ENCODE data around the gene ALKBH3. TPM values are rescaled to one million over a fixed set of nuclear protein-coding genes. Genes with fewer than 3 reads are reported as not detected.

ALKBH3 gene
- total RNA-seq, 1 donor from 2014 or later = 17.5 TPM

DNA sequence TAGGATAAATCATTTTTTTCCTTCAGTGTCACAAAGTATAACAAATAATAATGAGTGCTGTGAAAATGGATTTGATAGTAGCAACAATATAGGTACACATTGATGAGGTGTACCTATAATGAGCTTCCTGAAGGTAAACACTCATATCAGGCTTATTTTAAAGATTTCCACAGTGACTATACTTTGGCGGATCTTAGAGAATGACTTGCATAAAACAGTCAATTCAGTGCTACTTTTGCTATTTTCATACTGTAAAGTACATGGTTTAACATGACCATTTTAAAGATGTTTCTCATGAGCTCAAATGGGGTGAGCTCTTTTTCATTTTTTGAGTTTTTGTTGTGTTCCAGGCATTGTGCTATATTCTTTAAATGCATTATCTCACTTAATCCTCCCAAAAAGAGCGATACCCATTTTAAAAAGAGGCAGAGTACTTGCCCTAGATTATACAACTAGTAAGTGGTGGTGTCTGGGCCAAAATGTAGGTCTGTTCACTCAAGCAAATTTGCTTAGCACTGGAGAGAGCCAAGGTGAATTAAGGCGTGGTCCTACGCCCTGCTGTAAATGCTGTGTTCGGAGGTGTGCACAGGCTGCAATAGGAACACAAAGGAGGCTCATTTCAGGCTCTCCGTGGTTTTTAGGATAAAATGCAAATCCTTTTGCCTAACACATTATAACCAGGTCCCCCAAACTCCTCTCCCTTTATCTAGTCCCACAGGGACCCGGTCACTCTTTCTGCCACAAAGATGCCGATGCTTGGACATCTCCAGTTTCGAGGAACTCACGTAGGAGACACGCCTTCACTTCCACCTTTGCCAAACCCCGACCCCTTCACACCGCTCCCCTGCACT is 617 bp upstream of the ALKBH3 start:
- DNase-seq (no peak), ATAC-seq (peak; percentile 6)
- intact Hi-C loops (cut with micrococcal nuclease) = no loop called here

DNA sequence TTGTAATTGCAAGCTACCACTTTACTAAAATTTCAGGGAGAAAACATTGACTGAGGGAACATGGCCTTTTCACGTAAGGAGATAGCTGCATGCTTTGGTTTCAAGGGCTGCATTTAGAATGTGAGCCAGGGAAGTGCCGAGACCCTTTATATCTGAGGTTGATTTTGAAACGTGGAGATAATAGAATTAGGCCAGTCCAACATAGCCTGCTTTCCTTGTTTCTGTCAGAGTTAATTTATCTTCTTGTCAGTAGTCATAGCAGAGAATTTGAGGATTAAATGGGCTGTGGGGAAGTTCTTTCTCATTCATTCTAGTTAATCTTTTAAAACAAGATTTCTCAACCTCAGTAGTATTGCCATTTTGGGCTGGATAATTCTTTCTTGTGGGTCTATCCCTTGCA is 12.2 kb downstream of the ALKBH3 start:
- intact Hi-C loops (cut with micrococcal nuclease) = no loop called here
- ATAC-seq (no peak), DNase-seq (no peak)

DNA sequence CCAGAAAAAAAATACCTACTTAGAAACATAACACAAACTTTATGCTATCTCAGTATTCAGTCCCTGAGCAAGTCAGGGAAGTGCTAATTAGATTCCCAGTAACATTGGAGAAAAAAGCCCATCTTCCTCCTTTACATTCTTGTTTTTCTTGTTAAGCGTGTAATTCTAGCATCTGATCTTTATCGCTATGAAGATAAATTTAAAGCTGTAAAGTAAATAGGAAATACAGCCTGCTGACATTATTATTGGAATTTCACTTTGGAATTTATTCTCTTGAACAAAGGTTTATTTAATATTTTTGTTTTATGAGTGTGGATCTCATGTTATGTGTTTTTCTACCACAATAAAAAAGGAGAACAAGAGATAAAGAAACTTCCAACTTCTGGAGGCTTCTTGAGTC is 13.9 kb downstream of the ALKBH3 start:
- no peak for ATAC-seq
- intact Hi-C loops (cut with micrococcal nuclease) = no loop called here

DNA sequence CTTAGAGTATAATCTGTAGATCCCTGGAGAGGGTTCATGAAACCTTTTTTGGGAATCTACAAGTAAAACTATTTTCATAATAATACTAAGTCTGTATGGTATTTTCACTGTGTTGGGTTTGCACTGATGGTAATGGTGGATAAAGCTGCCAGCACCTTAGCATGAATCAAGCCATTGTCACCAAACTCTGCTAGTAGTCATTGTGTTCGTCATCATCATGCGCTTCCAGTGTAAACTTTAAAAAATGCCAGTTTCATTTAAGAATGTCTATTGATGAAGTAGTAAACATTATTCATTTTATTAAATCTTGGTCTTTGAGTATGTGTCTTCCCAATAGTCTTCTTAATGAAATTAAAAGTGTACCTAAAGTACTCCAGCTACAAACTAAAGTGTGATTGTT is 15.0 kb downstream of the ALKBH3 start:
- no peak for DNase-seq
- no peak for ATAC-seq
- intact Hi-C loops (cut with micrococcal nuclease) = no loop called here

More for the DNA sequence above, 13.9 kb downstream of the ALKBH3 start:
- DNase-seq = no peak

DNA sequence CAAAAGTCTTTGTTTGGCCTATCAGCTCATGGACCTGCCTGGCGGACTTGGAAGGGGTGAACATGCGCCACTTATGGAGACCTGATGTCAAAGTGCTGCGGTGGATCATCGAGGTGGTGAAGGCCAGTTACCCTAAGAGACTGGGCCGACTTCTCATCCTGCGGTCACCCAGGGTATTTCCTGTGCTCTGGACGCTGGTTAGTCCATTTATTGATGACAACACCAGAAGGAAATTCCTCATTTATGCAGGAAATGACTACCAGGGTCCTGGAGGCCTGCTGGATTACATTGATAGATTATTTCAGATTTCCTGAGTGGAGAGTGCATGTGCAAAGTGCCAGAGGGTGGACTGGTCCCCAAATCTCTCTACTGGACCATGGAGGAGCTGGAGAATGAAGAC is 17.9 kb downstream of the ALKBH3 start:
- ATAC-seq (no peak), DNase-seq (no peak)
- intact Hi-C loops (cut with micrococcal nuclease) = no loop called here

DNA sequence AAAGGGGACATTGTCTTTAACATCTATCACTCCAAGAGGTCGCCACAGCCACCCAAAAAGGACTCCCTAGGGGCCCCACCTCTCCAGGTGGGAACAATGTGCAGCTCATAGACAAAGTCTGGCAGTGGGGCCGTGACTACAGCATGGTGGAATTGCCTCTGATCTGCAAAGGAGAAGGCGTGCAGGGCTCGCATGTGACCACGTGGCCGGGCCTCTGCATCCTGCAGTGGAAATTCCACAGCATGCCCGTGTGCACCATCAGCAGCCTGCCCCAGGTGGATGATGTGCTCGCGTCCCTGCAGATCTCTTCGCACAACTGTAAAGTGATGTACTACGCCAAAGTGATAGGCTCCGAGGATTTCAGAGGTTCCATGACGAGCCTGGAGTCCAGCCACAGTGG is 18.5 kb downstream of the ALKBH3 start:
- intact Hi-C loops (cut with micrococcal nuclease) = no loop called here
- ATAC-seq = no peak

DNA sequence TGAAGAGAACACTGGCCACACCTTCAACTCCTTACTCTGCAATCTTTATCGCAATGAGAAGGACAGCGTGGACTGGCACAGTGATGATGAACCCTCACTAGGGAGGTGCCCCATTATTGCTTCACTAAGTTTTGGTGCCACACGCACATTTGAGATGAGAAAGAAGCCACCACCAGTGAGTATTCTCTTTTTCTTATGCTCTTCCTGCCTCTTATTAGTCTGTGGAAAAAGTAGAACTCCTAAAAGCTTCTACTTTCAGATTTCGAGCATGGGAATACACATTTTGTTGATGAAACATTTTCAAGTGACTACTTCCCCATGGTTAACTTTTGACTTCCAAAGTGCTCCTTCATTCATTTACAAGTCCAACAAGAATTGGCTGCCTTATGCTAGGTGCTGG is 20.9 kb downstream of the ALKBH3 start:
- no peak for DNase-seq
- ATAC-seq = no peak
- intact Hi-C loops (cut with micrococcal nuclease) = no loop called here

More for the DNA sequence above, 18.5 kb downstream of the ALKBH3 start:
- DNase-seq = no peak

DNA sequence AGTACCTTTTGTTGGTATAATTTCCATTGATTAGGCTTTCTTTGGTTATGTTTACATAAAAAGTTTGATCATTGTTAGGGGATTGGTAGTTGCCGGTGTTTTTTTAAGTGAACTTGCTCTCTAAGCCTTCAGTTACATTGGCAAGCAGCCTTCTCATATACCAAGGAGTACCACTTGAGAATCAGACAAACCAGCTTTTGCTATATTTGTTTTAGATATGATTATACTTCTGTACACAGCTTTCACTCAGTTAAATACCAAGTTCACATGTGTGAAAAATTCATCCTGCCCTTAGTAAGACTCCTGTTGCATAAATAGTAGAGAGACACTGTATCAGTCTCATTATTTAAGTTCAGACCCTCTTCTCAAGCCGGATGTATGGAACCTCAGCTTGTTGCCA is 22.4 kb downstream of the ALKBH3 start:
- ATAC-seq = no peak
- no peak for DNase-seq
- intact Hi-C loops (cut with micrococcal nuclease) = no loop called here

DNA sequence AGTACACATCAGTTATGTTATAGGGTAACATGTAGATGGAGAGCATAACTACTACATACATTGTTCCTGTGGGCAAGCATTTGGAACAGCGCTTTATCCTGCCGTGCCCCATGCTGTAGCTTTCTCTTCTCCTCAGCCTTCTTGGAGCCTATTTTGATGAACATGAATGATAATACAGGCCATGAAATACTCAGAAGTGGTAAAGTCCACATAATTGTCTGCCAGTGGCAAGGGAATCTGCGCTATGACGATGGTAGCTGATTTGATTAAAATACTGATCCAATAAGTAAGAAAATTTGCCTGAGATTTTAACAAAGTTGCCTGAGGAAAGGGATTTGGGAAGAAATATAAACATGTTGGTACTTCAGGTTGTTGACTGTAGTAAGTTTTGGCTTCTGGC is 23.3 kb downstream of the ALKBH3 start:
- ATAC-seq (no peak), DNase-seq (no peak)
- intact Hi-C loops (cut with micrococcal nuclease) = no loop called here

DNA sequence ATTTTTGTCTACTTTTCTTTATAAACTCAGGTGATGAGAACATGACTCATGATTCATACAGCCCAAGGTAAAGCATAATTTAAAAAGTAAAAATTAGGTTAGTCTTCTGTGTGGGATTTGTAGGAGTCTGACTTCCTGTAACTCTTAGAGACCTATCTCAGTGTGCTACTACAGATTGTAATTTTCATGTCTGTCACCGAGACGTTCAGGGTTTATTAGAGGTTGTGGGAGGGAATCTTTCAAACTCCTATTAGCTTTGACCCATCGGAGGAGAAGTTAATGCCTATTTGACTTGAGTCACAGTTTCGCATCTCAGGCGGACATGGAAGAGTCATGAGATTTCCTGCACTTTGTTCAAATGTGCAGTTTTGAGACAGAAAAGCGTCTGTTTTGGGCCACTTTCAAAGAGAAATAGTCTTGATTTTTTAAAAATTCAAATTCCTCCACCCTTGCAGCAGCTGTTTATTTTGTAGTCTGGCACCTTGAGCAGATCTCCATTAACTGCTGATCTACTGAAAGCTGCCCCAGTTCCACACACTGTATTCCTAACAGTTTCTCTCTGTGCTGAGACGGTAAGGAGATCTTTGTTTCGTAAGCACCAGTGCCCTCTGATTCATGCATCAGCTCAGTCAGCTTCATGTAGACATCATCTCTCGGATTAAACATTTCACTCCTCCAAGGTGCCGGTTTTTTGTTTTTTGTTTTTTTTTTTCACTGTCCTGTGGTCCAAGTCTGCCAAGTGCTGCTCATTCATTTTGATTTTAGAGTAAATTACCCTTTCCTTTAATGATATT is 24.3 kb downstream of the ALKBH3 start:
- intact Hi-C loops (cut with micrococcal nuclease) = no loop called here

DNA sequence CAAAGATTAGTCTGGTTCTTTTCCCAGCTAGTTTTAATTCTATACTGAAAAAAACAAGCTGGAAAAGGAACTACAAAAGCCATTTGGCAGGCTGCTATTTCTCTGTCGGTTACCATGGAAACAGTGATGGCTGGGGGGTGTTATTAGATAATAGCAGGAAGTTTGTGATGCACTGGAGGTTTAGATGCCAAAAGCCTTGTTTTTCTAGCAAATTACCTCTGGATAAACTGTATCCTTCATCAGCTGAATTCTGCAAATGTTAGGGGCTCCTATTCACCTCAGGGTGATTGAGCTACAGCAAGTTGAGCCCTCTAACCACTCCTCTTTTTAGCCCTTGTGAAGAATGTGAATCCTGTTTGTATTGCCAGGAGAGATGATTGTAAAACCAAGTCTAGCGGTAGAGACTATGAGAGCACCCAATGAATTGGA is 25.2 kb downstream of the ALKBH3 start:
- DNase-seq = no peak
- peak; percentile 59 for ATAC-seq
- intact Hi-C loops (cut with micrococcal nuclease) = no loop called here

More for the DNA sequence above, 24.3 kb downstream of the ALKBH3 start:
- ATAC-seq (peak; percentile 68), DNase-seq (no peak)

DNA sequence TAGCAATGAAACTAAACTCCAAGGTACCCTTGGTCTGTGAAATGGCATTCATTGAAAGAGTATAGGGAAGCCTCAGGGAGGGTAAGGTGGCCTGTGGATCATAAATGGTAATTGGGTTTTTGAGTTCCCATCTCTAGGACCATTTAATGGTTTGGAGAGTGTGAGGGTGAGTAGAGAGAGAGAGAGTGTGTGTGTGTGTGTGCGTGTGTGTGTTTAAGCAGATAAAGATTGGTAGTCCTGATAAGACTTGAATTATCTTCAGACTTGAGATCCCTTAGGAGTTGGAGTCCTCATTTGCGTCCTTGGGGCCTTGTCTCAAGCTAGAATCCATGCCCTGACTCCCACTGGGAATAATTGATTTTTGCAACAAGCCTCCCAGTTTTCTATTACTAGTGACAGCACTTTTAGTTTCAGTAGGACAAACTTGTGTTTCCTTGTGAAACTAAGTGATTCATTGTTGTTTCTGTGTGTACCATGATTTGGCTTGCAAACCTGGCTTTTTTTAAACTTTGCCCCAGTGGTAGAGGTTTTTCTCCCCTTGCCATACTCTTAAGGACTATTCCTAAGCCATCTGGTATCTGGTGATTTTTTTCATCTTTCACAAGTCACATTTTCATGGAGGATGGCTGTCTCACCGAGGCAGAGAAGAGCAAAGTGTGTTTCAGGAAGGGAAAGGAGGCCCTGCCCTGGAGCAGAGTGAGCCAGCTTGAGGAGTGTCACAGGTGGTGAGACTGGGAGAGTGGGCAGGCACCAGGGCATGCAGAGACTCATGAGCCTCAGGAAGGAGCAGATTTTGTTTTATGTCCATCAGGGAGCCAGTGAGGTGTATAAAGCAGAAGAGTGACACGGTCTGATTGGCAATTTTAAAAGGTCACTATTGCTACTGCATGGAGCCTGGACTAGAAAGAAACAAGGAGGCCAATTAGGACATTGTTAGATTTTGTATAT is 26.7 kb downstream of the ALKBH3 start:
- DNase-seq (no peak), ATAC-seq (no peak)
- intact Hi-C loops (cut with micrococcal nuclease) = no loop called here

DNA sequence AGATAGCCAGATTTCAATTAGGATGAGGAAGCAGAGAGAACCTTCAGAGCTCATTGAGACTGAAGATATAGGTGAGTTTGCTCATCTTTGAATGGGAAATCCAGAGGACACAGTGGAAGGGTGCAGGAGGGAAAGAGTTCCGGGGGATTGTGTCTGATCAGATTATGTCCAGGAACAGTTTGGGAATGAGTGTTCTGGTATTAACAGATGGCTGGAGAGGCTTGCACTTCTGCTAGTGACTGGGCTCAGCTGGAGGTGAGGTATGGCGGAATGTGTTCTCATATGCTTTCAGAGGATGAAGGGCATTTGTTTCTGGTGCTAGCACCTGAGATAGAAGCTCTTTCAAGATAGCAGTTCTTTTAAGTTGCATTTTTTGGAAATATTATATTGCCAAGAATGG is 27.6 kb downstream of the ALKBH3 start:
- intact Hi-C loops (cut with micrococcal nuclease) = no loop called here
- DNase-seq (no peak), ATAC-seq (no peak)

DNA sequence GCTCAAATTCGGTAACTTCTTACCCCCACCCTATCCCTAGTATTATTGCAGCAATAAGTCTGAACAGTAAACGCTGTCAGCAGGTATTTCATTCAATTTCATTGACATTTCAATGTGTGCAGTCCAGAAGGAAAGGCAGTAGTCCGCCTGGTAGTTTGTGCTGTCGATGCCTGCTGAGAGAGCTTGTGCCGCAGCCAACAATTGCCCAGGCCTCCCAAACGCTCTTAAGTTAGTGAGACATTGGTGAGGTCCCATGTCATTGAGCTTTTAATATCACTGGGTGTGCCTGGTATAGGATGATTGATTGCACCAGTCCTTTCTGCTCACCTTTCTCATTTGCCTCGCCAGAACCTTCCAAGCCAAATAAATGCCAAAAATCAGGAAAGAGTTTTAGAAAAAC is 28.1 kb downstream of the ALKBH3 start:
- intact Hi-C loops (cut with micrococcal nuclease) = no loop called here
- DNase-seq = peak; percentile 49
- peak; percentile 85 for ATAC-seq

DNA sequence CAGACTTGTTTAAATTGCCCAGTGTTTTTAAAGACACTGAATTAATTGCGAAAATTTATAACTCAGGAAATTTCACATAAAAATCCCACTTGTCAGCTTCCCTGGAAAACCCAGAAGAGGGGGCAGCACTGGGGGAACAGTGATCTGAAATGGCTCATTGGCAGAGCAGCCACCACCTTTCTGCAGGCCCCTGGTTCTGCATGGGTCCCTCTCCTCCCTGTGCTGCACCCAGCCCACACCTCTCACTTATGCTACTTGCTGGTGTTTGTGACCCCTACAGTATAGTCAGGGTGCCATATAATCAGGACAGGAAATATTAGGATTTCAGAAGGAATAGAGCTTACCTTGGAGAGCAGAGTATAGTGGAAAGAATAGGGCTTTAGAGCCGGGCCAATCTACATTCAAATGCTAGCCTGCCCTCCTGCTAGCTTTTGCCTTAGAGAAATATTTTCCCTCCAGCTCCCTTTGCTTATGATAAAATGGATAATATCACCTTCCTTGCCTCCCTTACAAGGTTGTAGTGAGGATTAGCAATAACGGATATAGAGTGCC is 33.3 kb downstream of the ALKBH3 start:
- no peak for ATAC-seq
- intact Hi-C loops (cut with micrococcal nuclease) = no loop called here
- no peak for DNase-seq

DNA sequence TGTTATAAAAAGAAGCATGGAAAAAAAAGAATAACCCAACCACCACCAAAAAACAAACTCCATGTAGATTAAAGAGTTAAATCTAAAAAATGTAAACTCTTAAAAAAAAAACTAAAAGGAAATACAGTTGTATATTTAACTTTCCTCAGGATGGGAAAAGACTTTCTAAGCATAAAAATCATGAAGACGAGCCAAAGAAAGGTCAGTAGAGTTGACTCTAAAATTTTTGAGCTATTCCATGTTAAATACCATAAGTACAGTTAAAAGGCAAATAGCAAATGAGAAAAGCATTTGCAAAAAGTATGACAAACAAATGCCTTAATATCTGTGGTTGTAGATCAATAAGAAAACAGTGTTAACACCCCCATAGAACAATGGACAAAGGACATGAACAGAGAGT is 33.8 kb downstream of the ALKBH3 start:
- intact Hi-C loops (cut with micrococcal nuclease) = no loop called here
- ATAC-seq (no peak), DNase-seq (no peak)

DNA sequence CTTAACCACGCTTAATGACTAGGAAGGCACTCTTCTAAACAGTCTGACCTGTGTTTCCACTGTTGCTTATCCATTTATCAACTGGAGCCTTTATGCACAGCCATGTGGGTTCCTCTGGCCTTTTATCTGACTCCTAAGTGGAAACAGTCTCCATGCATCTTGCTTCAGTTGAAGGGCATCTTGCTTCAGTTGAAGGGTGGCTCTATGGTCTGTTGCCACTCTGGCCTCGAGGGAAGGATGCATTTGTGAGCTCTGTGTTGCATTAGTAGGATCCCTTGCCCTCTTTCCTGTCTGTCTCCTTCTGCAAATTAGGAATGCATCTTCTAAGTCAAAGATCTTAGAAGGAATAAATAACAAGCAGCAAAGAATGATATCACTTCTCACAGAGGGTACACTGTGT is 36.0 kb downstream of the ALKBH3 start:
- intact Hi-C loops (cut with micrococcal nuclease) = no loop called here
- ATAC-seq (no peak), DNase-seq (no peak)

DNA sequence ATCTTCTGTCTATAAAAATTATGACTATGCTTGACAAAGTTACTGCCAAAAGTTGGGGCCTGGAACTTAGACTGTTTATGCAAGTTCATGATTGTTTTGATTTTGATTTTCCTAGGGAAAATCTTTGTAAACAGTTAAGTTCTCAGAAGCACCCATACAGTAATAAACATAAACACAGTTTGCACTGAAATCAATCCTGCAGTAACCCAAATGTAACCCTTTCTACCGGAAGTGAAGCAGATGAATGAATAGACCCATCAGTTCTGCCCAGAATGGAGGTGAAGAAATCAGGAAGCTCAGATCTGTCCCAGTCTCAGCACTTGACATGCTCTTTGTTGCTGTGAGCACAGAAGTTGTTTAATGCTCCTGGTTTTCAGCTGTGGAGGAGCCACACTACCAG is 37.2 kb downstream of the ALKBH3 start:
- no peak for ATAC-seq
- DNase-seq = no peak
- intact Hi-C loops (cut with micrococcal nuclease) = no loop called here

DNA sequence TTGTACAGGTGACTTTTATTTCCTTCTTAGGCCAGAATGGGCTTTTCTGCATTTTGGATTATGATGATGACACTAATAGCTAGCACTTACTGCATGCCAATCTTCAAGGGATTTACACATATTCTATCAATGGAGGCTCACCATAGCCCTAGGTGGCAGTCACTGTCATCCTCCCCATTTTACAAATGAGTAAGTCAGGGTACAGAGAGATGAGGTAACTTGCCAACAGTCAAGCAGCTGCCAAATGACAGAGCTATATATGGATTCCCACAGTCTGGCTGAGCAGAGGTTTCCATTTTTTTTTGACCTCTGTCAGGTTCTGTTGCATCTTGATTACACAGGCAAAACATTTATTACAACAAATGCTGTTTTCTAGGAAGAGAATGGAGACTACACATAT is 38.0 kb downstream of the ALKBH3 start:
- ATAC-seq = peak; percentile 14
- intact Hi-C loops (cut with micrococcal nuclease) = no loop called here
- no peak for DNase-seq
